Measurements from ENCODE around the gene NCF2.
"Not testable (repeated sequence)": the region's sequence is repeated elsewhere in the genome, so short reads cannot be mapped to it uniquely, and the experiment has no call there.

NCF2 gene, protein sequence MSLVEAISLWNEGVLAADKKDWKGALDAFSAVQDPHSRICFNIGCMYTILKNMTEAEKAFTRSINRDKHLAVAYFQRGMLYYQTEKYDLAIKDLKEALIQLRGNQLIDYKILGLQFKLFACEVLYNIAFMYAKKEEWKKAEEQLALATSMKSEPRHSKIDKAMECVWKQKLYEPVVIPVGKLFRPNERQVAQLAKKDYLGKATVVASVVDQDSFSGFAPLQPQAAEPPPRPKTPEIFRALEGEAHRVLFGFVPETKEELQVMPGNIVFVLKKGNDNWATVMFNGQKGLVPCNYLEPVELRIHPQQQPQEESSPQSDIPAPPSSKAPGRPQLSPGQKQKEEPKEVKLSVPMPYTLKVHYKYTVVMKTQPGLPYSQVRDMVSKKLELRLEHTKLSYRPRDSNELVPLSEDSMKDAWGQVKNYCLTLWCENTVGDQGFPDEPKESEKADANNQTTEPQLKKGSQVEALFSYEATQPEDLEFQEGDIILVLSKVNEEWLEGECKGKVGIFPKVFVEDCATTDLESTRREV

DNA sequence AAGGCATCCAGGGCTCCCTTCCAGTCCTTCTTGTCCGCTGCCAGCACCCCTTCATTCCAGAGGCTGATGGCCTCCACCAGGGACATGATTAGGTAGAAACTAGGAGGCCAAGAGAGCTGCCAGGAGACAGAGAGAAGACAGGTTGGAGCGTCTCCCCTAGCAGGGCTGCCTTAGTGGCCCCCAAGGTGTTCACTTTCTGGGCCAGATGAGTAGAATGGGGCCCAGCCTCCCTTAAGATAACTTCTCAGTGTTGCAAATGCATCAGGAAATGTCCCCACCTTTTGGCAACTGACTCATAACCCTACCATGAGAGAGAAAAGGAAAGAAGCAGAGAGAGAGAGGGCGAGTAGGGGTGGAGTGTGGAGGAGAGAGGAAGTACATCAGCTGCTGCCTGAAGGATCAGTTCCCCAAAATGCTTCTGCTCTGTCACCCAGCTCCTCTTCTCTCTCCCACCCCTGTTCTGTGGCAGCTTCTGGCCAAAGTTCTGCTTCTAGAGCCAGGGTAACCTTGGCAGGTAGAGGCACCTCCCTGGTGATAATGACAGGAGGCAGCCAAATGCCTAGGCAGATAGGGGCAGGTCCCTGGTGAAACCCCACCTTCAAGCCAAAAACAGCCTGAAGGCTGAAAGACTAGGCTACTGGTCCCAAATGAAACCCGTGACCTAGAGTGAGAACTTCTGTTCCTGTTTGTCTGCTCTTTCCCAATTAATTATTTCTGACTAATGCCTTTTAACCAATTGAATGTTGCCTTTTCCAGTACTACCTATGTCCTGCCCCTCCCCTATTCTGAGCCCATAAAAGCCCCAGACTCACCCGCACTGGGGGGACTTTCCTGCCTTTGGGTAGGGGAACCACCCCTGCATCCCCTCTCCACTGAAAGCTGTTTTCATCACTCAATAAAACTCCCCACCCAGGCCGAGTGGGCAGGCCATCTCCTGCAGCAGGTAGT lies at the start of gene NCF2:
Gene NCF2, minus strand, starts transcription at position 216 of the 948 bp plus-strand sequence. Its CDS starts 130 bp downstream, at position 86.
- DNase-seq (ENCODE audit: low spot score) = no peak

DNA sequence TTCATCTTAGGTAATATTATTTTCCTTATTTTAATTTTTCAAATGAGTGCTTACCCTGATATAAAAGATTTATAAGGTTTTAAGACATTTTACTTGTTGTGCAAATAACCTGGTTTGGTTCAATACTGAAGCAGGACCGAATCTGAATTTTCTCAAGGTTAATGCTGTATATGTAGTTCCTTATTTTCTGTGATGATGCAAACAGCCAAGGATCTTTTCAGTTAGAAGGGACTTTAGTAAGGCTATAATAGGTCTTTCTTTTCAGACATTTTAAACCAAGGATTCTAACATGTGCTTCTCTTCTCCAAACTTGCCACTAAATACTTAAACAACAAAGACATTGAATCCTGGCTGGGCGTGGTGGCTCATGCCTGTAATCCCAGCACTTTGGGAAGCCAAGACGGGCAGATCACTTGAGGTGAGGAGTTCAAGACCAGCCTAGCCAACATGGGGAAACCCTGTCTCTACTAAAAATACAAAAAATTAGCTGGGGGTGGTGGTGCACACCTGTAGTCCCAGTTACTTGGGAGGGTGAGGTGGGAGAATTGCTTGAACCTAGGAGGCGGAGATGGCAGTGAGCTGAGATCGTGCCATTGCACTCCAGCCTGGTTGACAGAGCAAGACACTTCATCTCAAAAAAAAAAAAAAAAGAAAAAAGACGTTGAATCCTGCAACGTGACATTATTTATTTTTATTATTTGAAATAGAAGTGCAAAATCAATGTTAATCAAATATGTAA lies 48.6 kb upstream of the NCF2 start:
- DNase-seq (ENCODE audit: low spot score) = no peak

DNA sequence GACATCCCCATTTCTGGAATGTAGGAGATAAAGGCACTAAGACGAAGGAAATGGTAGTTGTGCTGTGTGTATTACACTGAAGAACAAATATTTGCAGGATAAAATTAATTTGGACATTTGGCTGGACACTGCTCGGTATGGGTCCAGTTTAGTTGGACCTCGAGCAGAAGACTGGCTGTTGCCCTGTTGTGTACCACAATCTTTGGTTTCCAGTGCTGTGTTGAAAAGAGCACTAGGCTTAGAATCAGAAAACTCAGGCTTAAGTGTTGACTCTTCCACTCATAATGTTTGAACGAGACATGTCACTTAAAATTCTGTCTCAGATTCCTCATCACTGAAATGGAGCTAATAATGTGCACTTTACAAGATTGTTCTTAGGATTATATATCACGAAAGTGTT lies 46.5 kb upstream of the NCF2 start:
- DNase-seq (ENCODE audit: low spot score) = no peak

GRCh38 chr1:183636334-183636682 lies 46.0 kb upstream of the NCF2 start:
- no peak for DNase-seq (ENCODE audit: low spot score)

GRCh38 chr1:183635606-183636333 lies 45.5 kb upstream of the NCF2 start, which contains the start of gene ARPC5:
Gene ARPC5 (minus strand): TSS chr1:183635783. CDS start chr1:183635659, 124 bp downstream.
- peak; percentile 98 for DNase-seq (ENCODE audit: low spot score)

DNA sequence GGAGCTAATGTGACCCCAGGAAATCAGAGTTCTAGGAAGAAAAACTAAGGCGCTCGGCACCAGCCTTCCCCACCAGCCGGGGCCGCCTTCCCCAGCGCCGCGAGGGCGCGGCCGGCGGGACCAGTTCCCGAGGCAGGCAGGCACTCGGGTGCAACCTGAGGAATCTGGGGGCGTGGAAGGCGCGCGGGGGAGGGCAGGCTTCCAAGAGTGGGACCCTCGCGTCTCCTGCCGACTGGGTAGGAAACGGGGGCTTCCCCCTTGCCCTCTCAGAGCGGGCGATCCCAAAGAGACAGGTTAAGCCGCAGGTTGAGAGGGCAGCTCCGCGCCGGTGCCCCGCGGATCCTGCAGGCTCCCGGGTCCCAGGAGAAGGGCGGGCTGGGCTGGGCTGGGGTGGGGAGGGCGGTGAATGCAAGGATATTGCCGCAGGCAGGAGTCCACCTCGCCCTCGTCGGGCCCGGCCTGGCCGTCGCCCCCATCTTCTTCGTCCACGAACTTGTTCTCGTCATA lies 44.9 kb upstream of the NCF2 start:
- DNase-seq (ENCODE audit: low spot score) = peak; percentile 45

DNA sequence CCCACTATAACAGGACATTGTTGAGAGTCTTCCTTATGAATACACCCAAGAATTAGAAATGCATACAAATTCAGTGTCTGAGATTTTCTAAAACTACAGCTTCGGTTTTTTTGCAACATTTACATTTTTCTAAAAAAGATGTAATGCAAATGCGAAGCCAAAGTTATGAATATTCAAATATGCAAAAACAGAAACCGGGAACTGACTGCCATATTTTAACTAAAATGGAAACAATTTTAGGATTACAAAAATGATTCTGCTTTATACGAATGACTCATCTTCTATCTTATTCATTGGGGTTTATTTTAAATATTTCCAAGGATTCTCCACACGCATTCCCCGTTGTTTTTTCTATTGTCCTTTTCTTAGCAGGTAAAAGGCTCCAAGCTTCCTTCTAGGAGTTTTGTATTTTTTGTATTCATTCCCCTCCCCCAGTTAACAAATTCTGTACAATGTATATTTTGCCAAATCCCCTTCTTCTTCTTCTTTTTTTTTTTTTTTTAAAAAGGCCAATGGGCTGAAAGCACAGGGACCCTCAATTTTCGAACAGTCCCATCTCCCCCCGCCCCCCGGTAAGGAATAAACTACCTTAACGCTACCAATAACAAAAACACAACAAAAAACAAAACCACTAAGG lies 44.3 kb upstream of the NCF2 start:
- DNase-seq (ENCODE audit: low spot score) = no peak

DNA sequence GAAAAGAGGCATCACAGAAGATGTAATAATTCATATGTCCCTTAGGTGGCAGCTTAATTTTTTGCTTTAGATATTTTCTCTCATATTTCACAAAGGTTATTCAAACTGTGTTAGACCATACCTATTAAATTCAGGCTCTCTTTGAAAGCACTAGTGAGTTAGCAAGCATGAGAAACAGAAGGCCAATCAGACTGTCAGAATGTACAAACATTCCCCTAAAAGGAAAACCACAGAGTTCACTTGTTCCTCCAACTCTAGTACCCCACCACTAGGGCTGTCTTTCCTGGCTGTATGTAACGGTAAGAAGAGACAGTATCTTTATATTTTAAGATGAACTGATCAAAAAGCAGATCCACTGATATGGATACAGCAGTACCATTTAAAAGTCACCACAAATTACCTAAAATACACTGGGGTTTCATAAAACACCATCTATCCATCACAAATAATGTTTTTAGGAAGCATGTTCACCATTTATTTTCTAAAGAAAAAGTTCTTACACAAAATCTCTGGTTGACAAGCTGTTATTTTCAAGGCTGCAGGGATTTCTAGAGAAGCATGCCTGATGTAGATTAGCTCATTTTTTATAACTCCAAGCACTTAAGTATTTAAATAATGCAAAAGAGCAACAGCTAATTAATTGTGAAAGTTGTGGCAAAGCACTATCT lies 43.6 kb upstream of the NCF2 start:
- DNase-seq (ENCODE audit: low spot score) = peak; percentile 75

GRCh38 chr1:183632964-183633363 lies 42.7 kb upstream of the NCF2 start:
- no peak for DNase-seq (ENCODE audit: low spot score)

- DNase-seq (ENCODE audit: low spot score) = no peak
Measured at GRCh38 chr1:183632114-183632513, 41.9 kb upstream of the NCF2 start.

DNA sequence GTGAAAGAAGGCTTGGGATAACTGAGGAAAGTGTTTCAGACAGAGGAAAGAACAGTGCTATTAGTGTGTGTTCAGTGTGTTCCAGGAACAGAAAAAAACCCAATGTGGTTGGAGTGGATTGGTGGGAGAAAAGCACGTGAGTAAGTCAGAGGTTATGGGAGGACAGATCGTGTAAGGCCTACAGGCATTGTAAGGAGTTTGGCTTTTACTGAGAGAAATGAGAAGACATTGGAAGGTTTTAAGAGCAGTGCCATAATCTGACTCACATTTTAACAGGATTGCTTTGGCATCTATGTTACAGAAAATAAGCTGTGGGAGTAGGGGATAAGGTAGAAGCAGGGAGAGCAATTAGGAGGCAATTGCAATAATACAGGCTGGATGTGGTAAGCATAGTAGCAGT lies 40.5 kb upstream of the NCF2 start:
- DNase-seq (ENCODE audit: low spot score) = no peak

GRCh38 chr1:183628537-183628936 lies 38.3 kb upstream of the NCF2 start:
- no peak for DNase-seq (ENCODE audit: low spot score)

DNA sequence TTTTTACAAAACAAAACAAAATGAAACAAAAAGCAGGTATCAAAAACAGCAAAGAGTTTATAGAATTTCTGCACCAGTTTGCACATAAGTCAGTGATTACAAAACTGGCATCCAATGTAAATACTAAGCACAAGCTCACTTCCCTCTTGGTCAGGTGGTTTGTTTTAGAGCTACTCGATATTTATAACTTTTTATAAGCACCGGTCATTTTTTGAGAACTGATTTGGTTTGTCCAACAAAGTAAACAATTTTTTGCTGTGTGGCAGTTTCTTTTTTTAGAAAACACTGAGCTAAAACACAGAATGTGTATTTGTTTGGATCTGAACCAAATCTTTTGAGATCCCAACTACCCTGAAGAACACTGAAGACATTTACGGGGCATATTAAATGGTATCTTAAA lies 36.0 kb upstream of the NCF2 start:
- not testable (repeated sequence) for DNase-seq (ENCODE audit: low spot score)

- peak; percentile 66 for DNase-seq (ENCODE audit: low spot score)
Measured at GRCh38 chr1:183622884-183623785, 32.9 kb upstream of the NCF2 start.

- no peak for DNase-seq (ENCODE audit: low spot score)
Measured at GRCh38 chr1:183622013-183622412, 31.8 kb upstream of the NCF2 start.

DNA sequence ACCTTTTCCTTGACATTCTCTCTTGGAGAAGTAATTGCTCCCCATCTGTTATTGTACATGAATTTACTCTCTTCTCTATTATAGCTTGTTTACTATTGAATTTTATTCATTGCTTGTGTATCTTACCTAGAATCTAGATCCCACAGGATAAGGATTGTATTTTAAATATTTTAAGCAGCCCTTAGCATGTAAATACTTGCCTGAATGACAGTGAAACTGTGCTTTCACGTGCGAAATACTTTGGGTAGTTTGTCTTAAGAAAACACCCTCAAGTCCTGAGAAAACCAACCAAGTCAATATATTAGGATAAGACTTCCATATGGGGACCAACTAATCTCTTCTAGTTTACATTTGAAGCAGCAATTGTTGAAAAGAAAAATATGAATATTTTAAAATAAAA lies 30.1 kb upstream of the NCF2 start:
- no peak for DNase-seq (ENCODE audit: low spot score)

GRCh38 chr1:183619781-183620180 lies 29.5 kb upstream of the NCF2 start:
- DNase-seq (ENCODE audit: low spot score) = no peak

DNA sequence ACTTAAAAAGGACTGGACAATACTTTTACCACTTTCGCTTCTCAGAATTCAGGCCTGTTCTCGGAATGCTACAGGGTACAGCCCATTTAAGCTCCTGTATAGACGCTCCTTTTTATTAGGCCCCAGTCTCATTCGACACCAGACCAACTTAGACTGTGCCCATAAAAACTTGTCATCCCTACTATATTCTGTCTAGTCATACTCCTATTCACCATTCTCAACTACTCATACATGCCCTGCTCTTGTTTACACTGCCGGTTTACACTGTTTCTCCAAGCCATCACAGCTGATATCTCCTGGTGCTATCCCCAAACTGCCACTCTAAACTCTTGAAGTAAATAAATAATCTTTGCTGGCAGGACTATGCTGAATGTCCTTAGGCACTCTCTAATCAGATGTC lies 27.9 kb upstream of the NCF2 start:
- not testable (repeated sequence) for DNase-seq (ENCODE audit: low spot score)

- DNase-seq (ENCODE audit: low spot score) = not testable (repeated sequence)
Measured at GRCh38 chr1:183612975-183613374, 22.7 kb upstream of the NCF2 start.

All from putamen (tissue), 1 donor.